ENCODE results near the gene JUN. TPM values are rescaled to one million over a fixed set of nuclear protein-coding genes. Genes with fewer than 3 reads are reported as not detected.

The JUN gene
- total RNA-seq: 115 and 134 TPM in 2 replicates
- long read RNA-seq, transcript JUN-201 (1 exons, 3,540 nt): major isoform, 39 of 39 reads
- long read RNA-seq, partial matches to known transcripts: 0 of 39 reads
- long read RNA-seq, other reads (novel, unspliced or antisense): 0 of 39 reads

DNA sequence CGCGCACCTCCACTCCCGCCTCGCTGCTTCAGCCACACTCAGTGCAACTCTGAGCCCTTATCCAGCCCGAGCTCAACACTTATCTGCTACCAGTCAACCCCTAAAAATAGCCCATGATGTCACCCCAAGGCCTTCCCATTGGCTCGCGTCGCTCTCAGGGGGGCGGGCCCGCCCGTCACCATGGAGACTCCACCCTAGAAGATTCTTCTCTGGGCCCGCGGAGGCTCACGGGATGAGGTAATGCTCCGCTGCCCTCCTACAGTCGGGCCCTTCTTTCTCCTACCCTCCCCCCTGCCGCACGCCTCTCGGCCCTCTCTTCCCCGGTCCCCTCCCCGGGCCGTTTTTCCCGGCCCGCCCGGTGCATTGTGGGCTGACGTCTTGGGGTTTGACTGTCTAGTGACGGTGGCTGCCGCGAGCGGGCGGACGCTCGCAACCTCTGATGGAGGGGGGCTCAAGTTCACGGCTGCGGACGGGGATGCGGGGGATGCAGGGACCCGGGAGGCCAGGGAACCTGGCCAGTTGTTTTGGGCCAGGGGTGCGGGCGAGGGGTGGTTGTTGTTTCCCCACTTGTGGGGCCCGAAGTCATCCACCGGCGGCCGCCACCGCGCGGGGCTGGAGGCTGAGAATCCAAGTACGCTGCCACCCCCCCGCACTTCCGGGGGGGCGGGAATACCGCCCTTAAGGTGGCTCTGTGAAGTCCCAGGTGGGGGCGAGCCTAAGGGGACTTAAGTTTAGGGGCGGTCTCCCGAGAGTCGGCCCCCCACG, at the start of gene JUN:
JUN (minus strand) TSS at position 55 of the 765 bp plus-strand sequence. CDS start 977 bp downstream, outside the sequence.
- H3K36me3 Mint-ChIP-seq (ENCODE audit: unreplicated experiment): peaks cover 21% of the 10 kb centered on the region
- H3K27ac Mint-ChIP-seq (ENCODE audit: unreplicated experiment): peak within 1 kb of the TSS; percentile 98
- H3K27me3 Mint-ChIP-seq (ENCODE audit: unreplicated experiment): no peaks in the 10 kb centered on the region
- peak within 1 kb of the TSS; percentile 89 for H3K4me3 Mint-ChIP-seq (ENCODE audit: unreplicated experiment)
- peaks cover 43% of the 10 kb centered on the region for H3K4me1 Mint-ChIP-seq (ENCODE audit: unreplicated experiment)
- TF ChIP-seq, protein P1, sequence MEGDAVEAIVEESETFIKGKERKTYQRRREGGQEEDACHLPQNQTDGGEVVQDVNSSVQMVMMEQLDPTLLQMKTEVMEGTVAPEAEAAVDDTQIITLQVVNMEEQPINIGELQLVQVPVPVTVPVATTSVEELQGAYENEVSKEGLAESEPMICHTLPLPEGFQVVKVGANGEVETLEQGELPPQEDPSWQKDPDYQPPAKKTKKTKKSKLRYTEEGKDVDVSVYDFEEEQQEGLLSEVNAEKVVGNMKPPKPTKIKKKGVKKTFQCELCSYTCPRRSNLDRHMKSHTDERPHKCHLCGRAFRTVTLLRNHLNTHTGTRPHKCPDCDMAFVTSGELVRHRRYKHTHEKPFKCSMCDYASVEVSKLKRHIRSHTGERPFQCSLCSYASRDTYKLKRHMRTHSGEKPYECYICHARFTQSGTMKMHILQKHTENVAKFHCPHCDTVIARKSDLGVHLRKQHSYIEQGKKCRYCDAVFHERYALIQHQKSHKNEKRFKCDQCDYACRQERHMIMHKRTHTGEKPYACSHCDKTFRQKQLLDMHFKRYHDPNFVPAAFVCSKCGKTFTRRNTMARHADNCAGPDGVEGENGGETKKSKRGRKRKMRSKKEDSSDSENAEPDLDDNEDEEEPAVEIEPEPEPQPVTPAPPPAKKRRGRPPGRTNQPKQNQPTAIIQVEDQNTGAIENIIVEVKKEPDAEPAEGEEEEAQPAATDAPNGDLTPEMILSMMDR (IDR thresholded peaks at IDR 0.05): no peak
- H3K9me3 Mint-ChIP-seq (ENCODE audit: unreplicated experiment): peaks cover 6% of the 10 kb centered on the region
- peak; percentile 99 for DNase-seq (ENCODE audit: extremely low spot score, unreplicated experiment)

DNA sequence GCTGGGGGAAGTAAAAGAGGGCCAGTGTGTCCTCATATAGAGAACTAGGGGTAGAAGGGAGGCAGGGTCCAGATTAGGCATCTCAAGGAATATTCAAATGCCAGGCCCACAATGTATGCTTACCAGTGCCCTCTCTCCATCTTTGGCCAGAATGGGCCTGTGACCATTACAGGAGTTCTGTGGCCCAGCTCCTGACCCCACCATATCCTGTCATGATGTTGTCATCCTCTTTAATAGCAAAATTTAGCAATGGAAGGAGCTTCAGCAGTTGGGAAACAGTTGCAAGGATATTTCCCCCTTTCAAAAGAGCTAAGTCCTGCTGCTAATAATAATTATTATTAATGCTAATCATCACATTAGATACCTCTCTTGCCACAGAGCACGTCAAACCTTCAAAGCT, 49.3 kb upstream of the JUN start:
- no peak for DNase-seq (ENCODE audit: extremely low spot score, unreplicated experiment)
- TF ChIP-seq, protein P1 (IDR thresholded peaks at IDR 0.05): no peak
- H3K36me3 Mint-ChIP-seq (ENCODE audit: unreplicated experiment): peaks cover 3% of the 10 kb centered on the region
- H3K4me1 Mint-ChIP-seq (ENCODE audit: unreplicated experiment): no peaks in the 10 kb centered on the region
- H3K27ac Mint-ChIP-seq (ENCODE audit: unreplicated experiment): no peak overlapping the region
- H3K9me3 Mint-ChIP-seq (ENCODE audit: unreplicated experiment): peaks cover 9% of the 10 kb centered on the region
- no peak overlapping the region for H3K4me3 Mint-ChIP-seq (ENCODE audit: unreplicated experiment)
- no peaks in the 10 kb centered on the region for H3K27me3 Mint-ChIP-seq (ENCODE audit: unreplicated experiment)

DNA sequence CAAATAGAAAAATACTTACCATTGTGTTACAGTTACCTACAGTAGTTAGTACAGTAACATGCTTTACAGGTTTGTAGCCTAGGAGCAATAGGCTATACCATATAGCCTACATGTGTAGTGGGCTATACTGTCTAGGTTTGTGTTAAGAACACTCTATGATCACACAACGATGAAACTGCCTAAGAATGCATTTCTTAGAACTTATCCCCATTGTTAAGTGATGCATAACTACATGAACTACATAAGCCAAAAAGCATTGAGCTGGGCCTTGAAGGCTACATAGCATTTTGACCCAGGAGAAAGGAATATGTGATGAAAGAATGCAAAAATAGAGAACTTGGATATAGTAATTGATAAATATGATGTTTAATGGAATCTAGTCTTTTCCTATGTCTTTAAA, 46.4 kb upstream of the JUN start:
- TF ChIP-seq, protein P1 (IDR thresholded peaks at IDR 0.05): no peak
- Mint-ChIP-seq H3K4me3 (ENCODE audit: unreplicated experiment) (no peak overlapping the region), H3K27me3 (ENCODE audit: unreplicated experiment) (no peaks in the 10 kb centered on the region), H3K9me3 (ENCODE audit: unreplicated experiment) (peaks cover 23% of the 10 kb centered on the region), H3K36me3 (ENCODE audit: unreplicated experiment) (peaks cover 17% of the 10 kb centered on the region), H3K4me1 (ENCODE audit: unreplicated experiment) (no peaks in the 10 kb centered on the region), H3K27ac (ENCODE audit: unreplicated experiment) (no peak overlapping the region)
- no peak for DNase-seq (ENCODE audit: extremely low spot score, unreplicated experiment)

DNA sequence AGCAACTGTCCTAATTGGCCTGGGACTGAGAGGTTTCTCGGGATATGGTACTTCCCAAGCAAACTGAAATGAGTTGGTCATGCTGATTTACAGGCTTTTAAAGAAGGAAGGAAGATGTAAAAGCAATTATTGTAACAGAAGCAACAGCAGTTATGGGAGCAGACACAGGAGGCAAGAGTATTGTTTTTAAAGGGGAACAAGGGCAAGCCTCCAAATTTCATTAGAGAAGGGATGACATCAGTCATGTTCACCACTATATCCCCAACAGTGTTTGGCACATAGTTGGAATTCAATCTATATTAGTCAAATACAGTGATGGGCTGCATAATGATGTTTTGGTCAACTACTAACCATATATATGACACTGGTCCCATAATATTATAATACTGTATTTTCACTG, 46.0 kb upstream of the JUN start:
- TF ChIP-seq, protein P1 (IDR thresholded peaks at IDR 0.05): no peak
- H3K4me3 Mint-ChIP-seq (ENCODE audit: unreplicated experiment): no peak overlapping the region
- no peaks in the 10 kb centered on the region for H3K27me3 Mint-ChIP-seq (ENCODE audit: unreplicated experiment)
- H3K9me3 Mint-ChIP-seq (ENCODE audit: unreplicated experiment): peaks cover 23% of the 10 kb centered on the region
- no peak for DNase-seq (ENCODE audit: extremely low spot score, unreplicated experiment)
- peaks cover 4% of the 10 kb centered on the region for H3K4me1 Mint-ChIP-seq (ENCODE audit: unreplicated experiment)
- H3K36me3 Mint-ChIP-seq (ENCODE audit: unreplicated experiment): peaks cover 17% of the 10 kb centered on the region
- H3K27ac Mint-ChIP-seq (ENCODE audit: unreplicated experiment): no peak overlapping the region

DNA sequence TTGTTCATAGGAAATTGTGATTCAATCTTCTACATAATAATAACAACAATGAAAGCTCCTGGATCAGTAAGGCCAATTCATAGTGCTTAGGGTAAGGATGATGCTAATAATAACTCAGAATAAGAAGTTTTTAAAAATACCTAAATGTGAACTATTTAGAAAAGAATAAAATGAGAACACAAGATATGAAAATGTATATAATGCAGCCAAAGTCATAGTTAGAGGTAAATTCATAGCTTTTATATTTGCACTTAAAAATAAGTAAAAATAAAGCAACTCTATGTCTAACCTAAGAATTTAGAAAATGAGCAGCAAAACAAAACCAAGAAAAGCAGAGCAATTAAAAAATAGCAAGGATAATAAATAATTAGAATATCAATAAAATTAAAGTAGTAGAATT, 43.5 kb upstream of the JUN start:
- no peak for DNase-seq (ENCODE audit: extremely low spot score, unreplicated experiment)
- Mint-ChIP-seq H3K4me3 (ENCODE audit: unreplicated experiment) (no peak overlapping the region), H3K36me3 (ENCODE audit: unreplicated experiment) (peaks cover 17% of the 10 kb centered on the region), H3K27ac (ENCODE audit: unreplicated experiment) (no peak overlapping the region), H3K27me3 (ENCODE audit: unreplicated experiment) (no peaks in the 10 kb centered on the region), H3K4me1 (ENCODE audit: unreplicated experiment) (peaks cover 16% of the 10 kb centered on the region), H3K9me3 (ENCODE audit: unreplicated experiment) (peaks cover 23% of the 10 kb centered on the region)
- TF ChIP-seq, protein P1 (IDR thresholded peaks at IDR 0.05): no peak
